Mesodermal cell (in vitro differentiated cells): ENCODE data around the gene LRIT3.

Source experiments
- H3K27ac ChIP-seq: 2 replicates; pipeline ENCODE4 v1.7.0; 2013; ENCODE audit warnings: mild to moderate bottlenecking, low read depth, low read length, moderate library complexity; ENCODE audit not compliant: severe bottlenecking
- H3K36me3 ChIP-seq: 2 replicates; pipeline ENCODE4 v1.7.1; 2013; ENCODE audit warnings: mild to moderate bottlenecking, low read length, moderate library complexity; ENCODE audit not compliant: control insufficient read depth, insufficient read depth
- H3K4me1 ChIP-seq: one replicate; pipeline ENCODE4 v1.7.1; 2013; ENCODE audit warnings: mild to moderate bottlenecking, low read length; ENCODE audit not compliant: insufficient read depth, control insufficient read depth, poor library complexity, severe bottlenecking
- H3K4me3 ChIP-seq: 2 replicates; pipeline ENCODE4 v1.7.0; 2013; ENCODE audit warnings: low read length, control low read depth, mild to moderate bottlenecking; ENCODE audit not compliant: insufficient read depth, poor library complexity, severe bottlenecking; ENCODE audit errors: extremely low read depth
- H3K9me3 ChIP-seq: 2 replicates; pipeline ENCODE4 v1.7.1; 2013; ENCODE audit warnings: mild to moderate bottlenecking, low read length, moderate library complexity; ENCODE audit not compliant: control insufficient read depth
- WGBS, 2 experiments: methylation state at CpG; one replicate each; pipeline ENCODE4 v1.1.5; 2013; ENCODE audit warnings: missing lambda C conversion rate in 2 of 2; ENCODE audit not compliant: insufficient coverage in 2 of 2; 5-methylcytosine and 5-hydroxymethylcytosine counted together

Gene LRIT3

GRCh38 chr4:109816082-109816442 is 31.8 kb upstream of the LRIT3 start:
- WGBS, 2 experiments: 0 to 4% methylated on average over 4 to 19 of the region's 19 CpGs

GRCh38 chr4:109816894-109817293 is 31.0 kb upstream of the LRIT3 start:
- Histone ChIP-seq H3K9me3 (no peaks in the 10 kb centered on the region), H3K27ac (no peak overlapping the region), H3K4me1 (no peaks in the 10 kb centered on the region), H3K36me3 (peaks cover 46% of the 10 kb centered on the region), H3K4me3 (peak overlapping the region; percentile 80)
- WGBS, 2 experiments: 94 to 100% methylated on average over 1 of the region's 1 CpG

More at GRCh38 chr4:109816082-109816442, 31.8 kb upstream of the LRIT3 start:
- peak overlapping the region; percentile 80 for H3K4me3 ChIP-seq
- no peaks in the 10 kb centered on the region for H3K9me3 ChIP-seq
- H3K36me3 ChIP-seq: peaks cover 40% of the 10 kb centered on the region
- H3K4me1 ChIP-seq: no peaks in the 10 kb centered on the region
- peak overlapping the region; percentile 90 for H3K27ac ChIP-seq

GRCh38 chr4:109818268-109818667 is 29.6 kb upstream of the LRIT3 start:
- Histone ChIP-seq H3K27ac (no peak overlapping the region), H3K4me1 (no peaks in the 10 kb centered on the region), H3K4me3 (no peak overlapping the region), H3K36me3 (peaks cover 57% of the 10 kb centered on the region), H3K9me3 (no peaks in the 10 kb centered on the region)
- WGBS, 2 experiments: 100% methylated on average over 2 of the region's 4 CpGs; no CpG with 5 or more reads in 1 of the 2 experiments

GRCh38 chr4:109820563-109820962 is 27.3 kb upstream of the LRIT3 start:
- Histone ChIP-seq H3K9me3 (no peaks in the 10 kb centered on the region), H3K36me3 (peaks cover 69% of the 10 kb centered on the region), H3K27ac (no peak overlapping the region), H3K4me3 (no peak overlapping the region), H3K4me1 (no peaks in the 10 kb centered on the region)
- 86 to 100% methylated on average over 2 of the region's 2 CpGs for WGBS, 2 experiments

GRCh38 chr4:109821185-109821584 is 26.7 kb upstream of the LRIT3 start:
- Histone ChIP-seq H3K4me3 (no peak overlapping the region), H3K4me1 (no peaks in the 10 kb centered on the region), H3K9me3 (no peaks in the 10 kb centered on the region), H3K27ac (no peak overlapping the region), H3K36me3 (peaks cover 69% of the 10 kb centered on the region)
- no CpG with 5 or more reads among the region's 2 CpGs for WGBS, 2 experiments

GRCh38 chr4:109826719-109827118 is 21.2 kb upstream of the LRIT3 start:
- peaks cover 30% of the 10 kb centered on the region for H3K36me3 ChIP-seq
- H3K4me1 ChIP-seq: no peaks in the 10 kb centered on the region
- H3K9me3 ChIP-seq: no peaks in the 10 kb centered on the region
- H3K27ac ChIP-seq: no peak overlapping the region
- H3K4me3 ChIP-seq: no peak overlapping the region

DNA sequence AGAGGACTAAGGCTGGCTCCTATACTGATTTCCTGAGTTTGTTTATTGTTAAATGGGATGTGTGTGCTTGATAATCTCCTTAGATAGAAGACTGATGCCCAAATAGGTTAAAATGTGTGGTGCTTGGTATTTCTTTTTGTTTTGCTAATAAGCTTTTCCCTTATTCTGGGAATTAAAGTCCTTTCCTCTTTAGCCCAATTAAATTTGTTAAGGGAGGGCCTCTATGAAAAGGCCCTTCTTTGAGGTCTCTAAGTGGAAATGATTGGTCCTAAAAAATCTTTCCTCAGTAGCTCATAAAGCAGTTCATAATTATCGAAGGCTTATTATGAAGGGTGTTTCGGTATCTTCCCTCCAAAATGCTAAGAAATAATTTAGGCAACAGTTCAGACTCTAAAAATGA is 20.2 kb upstream of the LRIT3 start, which contains the start of gene RRH:
TSS of gene RRH (plus strand) at position 301 of the 400 bp plus-strand sequence. CDS start at position 357, 56 bp downstream.
- Histone ChIP-seq H3K9me3 (no peaks in the 10 kb centered on the region), H3K36me3 (peaks cover 23% of the 10 kb centered on the region), H3K4me3 (no peak within 1 kb of the TSS), H3K27ac (no peak within 1 kb of the TSS), H3K4me1 (no peaks in the 10 kb centered on the region)
- WGBS, 2 experiments: no CpG with 5 or more reads among the region's 2 CpGs

DNA sequence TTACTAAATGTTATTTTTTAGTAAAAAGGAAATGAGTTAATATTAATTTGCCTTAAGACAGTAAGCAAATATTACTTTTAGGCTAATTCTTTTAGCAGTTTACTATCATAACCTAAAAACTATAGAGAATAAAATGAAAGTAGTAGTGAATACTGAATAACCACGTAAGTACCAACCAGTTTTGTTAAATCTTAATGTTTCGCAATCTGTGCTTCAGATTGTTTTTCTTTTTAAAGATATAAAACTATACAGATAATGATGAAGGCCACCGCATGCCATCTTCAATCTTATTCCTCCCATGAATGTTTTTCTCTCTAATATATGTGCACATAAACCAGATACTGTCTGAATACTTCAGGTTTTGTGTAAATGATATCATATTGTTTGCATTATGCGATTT is 14.2 kb upstream of the LRIT3 start:
- Histone ChIP-seq H3K9me3 (no peaks in the 10 kb centered on the region), H3K4me1 (no peaks in the 10 kb centered on the region), H3K36me3 (no peaks in the 10 kb centered on the region), H3K27ac (no peak overlapping the region), H3K4me3 (no peak overlapping the region)
- no CpG with 5 or more reads among the region's 4 CpGs for WGBS, 2 experiments

GRCh38 chr4:109836985-109837384 is 10.9 kb upstream of the LRIT3 start:
- Histone ChIP-seq H3K27ac (no peak overlapping the region), H3K4me1 (no peaks in the 10 kb centered on the region), H3K9me3 (no peaks in the 10 kb centered on the region), H3K36me3 (no peaks in the 10 kb centered on the region), H3K4me3 (no peak overlapping the region)
- WGBS, 2 experiments: no CpG with 5 or more reads among the region's 3 CpGs

GRCh38 chr4:109846395-109847098 is 1.4 kb upstream of the LRIT3 start:
- Histone ChIP-seq H3K27ac (peak overlapping the region; percentile 32), H3K4me1 (no peaks in the 10 kb centered on the region), H3K9me3 (no peaks in the 10 kb centered on the region), H3K4me3 (no peak overlapping the region), H3K36me3 (no peaks in the 10 kb centered on the region)
- WGBS, 2 experiments: 66 to 68% methylated on average over 3 to 5 of the region's 6 CpGs

DNA sequence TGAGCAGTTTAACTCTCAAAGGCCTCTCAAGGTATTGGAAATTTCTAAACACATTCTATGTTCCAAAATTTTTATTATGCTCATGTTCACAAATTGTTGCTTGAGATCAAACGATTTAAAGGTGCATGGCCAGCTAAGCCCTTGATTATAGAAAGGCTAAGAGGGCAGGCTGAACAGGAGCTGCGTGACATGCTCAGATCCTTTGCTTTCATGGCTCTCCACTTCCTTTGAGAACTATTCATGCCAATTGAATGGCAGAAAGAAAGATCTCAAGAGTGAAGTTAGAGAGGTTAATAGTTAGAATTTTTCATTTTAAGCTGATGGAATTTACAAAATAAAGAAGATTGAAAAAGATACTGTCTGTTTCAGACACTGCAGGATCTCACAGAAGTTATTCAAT is 594 bp downstream of the LRIT3 start:
- WGBS, 2 experiments: 64 to 100% methylated on average over 1 to 2 of the region's 2 CpGs
- no peak overlapping the region for H3K4me3 ChIP-seq
- H3K9me3 ChIP-seq: no peaks in the 10 kb centered on the region
- no peak overlapping the region for H3K27ac ChIP-seq
- H3K36me3 ChIP-seq: no peaks in the 10 kb centered on the region
- no peaks in the 10 kb centered on the region for H3K4me1 ChIP-seq
